ENCODE results near the gene MUC20.
"Not testable (repeated sequence)": the region's sequence is repeated elsewhere in the genome, so short reads cannot be mapped to it uniquely, and the experiment has no call there.

MUC20 gene

DNA sequence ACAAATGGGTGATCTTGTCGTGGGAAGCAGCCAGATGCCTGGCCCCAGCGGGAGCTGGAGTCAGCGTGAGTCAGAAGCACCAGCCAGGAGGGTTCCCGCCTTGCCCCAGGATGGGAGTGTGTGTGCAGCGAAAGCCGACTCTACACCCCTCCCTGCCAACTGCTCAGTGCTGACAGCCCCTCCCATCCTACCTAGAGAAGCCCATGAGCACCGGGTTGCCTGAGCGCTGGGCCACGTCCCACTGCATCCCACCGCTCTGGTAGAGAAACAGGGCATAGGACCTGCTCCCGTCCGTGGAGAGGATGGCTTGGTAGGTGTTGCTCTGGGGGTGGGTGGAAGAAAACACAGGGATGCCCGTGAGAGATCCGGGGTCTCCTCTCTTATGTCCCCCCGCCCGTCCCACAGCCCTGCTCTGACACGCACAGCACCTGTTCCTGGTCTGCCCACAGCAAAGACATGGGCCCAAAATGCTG, 48.1 kb downstream of the MUC20 start:
- TF ChIP-seq, protein P1, sequence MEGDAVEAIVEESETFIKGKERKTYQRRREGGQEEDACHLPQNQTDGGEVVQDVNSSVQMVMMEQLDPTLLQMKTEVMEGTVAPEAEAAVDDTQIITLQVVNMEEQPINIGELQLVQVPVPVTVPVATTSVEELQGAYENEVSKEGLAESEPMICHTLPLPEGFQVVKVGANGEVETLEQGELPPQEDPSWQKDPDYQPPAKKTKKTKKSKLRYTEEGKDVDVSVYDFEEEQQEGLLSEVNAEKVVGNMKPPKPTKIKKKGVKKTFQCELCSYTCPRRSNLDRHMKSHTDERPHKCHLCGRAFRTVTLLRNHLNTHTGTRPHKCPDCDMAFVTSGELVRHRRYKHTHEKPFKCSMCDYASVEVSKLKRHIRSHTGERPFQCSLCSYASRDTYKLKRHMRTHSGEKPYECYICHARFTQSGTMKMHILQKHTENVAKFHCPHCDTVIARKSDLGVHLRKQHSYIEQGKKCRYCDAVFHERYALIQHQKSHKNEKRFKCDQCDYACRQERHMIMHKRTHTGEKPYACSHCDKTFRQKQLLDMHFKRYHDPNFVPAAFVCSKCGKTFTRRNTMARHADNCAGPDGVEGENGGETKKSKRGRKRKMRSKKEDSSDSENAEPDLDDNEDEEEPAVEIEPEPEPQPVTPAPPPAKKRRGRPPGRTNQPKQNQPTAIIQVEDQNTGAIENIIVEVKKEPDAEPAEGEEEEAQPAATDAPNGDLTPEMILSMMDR (IDR thresholded peaks at IDR 0.05; ENCODE audit: insufficient read depth, low read length, poor library complexity, severe bottlenecking): no peak

DNA sequence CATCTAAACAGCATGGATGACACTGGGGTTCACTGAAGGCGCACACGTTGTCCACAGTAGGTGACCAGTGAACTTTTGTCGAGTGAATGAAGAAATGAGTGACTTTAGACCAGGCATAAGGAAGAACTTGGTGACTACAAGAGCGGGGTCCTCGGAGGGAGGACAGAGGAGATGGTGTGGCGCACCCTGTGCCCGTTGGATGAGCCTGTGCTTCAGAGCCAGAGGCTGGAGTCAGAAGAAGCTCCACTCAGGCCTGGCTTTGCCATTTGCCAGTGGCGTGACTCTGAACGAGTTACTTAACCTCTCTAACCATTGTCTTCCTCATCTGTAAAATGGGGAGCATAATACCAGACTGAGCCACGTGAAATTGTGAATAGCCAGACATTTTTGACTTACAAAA, 48.8 kb downstream of the MUC20 start:
- TF ChIP-seq, protein P1 (IDR thresholded peaks at IDR 0.05; ENCODE audit: insufficient read depth, low read length, poor library complexity, severe bottlenecking): no peak
- Histone ChIP-seq H3K4me3 (replicated peaks; ENCODE audit: low read depth, low read length) (no peak overlapping the region), H3K36me3 (ENCODE audit: control insufficient read depth, insufficient read depth, low read length) (no peaks in the 10 kb centered on the region), H3K27me3 (replicated peaks; ENCODE audit: control insufficient read depth, insufficient read depth, low read length) (no peaks in the 10 kb centered on the region)
- no peak for DNase-seq (ENCODE audit: extremely low read depth, insufficient read length)

More for the DNA sequence above, 48.1 kb downstream of the MUC20 start:
- H3K36me3 ChIP-seq (ENCODE audit: control insufficient read depth, insufficient read depth, low read length): no peaks in the 10 kb centered on the region
- no peak overlapping the region for H3K4me3 ChIP-seq (replicated peaks; ENCODE audit: low read depth, low read length)
- no peak for DNase-seq (ENCODE audit: extremely low read depth, insufficient read length)
- no peaks in the 10 kb centered on the region for H3K27me3 ChIP-seq (replicated peaks; ENCODE audit: control insufficient read depth, insufficient read depth, low read length)

DNA sequence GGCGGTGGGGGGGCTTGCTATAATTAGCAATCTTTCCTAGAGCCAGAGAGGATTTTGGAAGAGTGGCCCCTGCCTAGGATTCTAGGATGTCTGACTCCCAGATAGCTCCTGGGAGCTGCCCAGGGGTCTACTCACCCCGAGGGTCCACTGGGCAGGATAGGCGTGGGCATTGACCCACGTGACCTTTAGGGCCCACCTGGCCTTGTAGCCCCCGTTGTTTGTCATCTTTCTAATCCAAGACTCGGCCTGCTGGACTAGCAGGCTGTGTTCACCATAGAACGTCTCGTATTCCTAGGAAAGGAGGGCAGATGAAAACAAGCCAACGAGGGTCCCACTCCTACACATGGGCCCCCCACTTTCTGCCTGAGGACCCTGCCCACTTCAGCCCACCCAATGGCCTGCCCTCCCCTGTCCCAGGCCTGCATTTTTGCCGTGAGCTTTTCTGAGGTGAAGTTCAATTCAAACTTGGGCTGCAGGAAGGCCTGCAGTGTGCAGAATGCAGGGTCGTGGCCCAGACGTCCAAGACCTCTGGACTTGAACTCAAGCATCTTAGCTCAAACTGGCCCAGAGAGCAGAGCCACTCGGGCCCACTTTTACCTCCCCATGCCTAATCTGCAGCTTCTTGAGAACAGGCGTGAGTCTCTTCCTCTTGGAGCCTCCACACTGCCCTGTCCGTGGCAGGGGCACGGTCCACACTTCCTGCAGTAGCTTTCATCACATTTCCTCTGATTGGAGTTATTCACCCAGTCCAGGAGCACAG, 49.5 kb downstream of the MUC20 start:
- Histone ChIP-seq H3K4me3 (replicated peaks; ENCODE audit: low read depth, low read length) (no peak overlapping the region), H3K36me3 (ENCODE audit: control insufficient read depth, insufficient read depth, low read length) (no peaks in the 10 kb centered on the region), H3K27me3 (replicated peaks; ENCODE audit: control insufficient read depth, insufficient read depth, low read length) (no peaks in the 10 kb centered on the region)
- TF ChIP-seq, protein P1 (IDR thresholded peaks at IDR 0.05; ENCODE audit: insufficient read depth, low read length, poor library complexity, severe bottlenecking): no peak
- no peak for DNase-seq (ENCODE audit: extremely low read depth, insufficient read length)

DNA sequence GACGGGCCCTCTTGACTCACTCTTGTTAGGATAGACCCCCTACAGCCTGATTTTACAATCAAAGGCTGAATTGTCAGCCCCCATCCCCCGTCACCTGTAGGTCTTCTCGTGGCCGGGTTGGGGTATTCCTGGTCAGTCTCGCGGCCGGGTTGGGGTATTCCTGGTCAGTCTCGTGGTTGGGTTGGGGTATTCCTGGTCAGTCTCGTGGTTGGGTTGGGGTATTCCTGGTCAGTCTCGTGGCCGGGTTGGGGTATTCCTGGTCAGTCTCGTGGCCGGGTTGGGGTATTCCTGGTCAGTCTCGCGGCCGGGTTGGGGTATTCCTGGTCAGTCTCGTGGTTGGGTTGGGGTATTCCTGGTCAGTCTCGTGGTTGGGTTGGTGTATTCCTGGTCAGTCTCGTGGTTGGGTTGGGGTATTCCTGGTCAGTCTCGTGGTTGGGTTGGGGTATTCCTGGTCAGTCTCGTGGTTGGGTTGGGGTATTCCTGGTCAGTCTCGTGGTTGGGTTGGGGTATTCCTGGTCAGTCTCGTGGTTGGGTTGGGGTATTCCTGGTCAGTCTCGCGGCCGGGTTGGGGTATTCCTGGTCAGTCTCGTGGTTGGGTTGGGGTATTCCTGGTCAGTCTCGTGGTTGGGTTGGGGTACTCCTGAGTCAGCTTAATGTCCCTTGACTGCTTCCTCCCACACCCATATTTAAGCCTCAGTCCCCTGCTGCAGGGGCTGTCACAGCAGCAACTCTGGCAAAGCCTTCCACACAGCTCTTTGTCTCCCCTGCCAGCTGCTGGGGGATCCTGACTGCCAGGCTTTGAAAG, 50.3 kb downstream of the MUC20 start:
- H3K4me3 ChIP-seq (replicated peaks; ENCODE audit: low read depth, low read length); H3K27me3 ChIP-seq (replicated peaks; ENCODE audit: control insufficient read depth, insufficient read depth, low read length); DNase-seq (ENCODE audit: extremely low read depth, insufficient read length); H3K36me3 ChIP-seq (ENCODE audit: control insufficient read depth, insufficient read depth, low read length): not testable (repeated sequence)

DNA sequence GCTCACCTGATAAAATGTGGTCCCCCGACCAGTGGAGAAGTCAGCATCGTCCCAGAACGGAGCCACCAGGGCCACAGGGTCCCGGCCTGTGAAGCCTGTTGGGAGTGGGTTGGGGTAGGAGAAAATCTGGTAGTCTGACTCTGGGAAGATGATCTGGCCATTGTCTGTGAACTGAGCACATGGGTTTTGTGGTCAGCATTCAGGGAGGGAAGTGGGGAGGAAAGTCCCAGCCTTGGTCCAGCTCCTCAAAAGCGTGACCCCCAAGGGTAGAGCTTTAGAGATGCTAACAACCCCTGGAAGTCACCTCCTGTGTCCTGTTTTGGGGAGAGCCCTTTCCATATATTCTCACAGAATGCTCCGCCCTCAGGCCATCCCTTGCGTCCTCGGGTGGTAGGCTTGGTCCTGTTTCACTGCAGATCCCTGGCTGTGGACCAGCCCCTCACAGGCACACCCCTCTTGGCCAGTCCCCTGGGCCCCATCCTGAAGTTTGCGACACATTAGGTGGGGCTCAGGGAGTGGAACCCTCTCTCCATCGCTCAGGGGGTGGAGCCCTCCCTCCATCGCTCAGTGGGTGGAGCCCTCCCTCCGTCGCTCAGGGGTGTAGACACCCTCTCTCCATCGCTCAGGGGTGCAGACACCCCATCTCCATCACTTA, 51.0 kb downstream of the MUC20 start:
- H3K27me3 ChIP-seq (replicated peaks; ENCODE audit: control insufficient read depth, insufficient read depth, low read length): no peaks in the 10 kb centered on the region
- no peaks in the 10 kb centered on the region for H3K36me3 ChIP-seq (ENCODE audit: control insufficient read depth, insufficient read depth, low read length)
- TF ChIP-seq, protein P1 (IDR thresholded peaks at IDR 0.05; ENCODE audit: insufficient read depth, low read length, poor library complexity, severe bottlenecking): no peak
- no peak for DNase-seq (ENCODE audit: extremely low read depth, insufficient read length)
- no peak overlapping the region for H3K4me3 ChIP-seq (replicated peaks; ENCODE audit: low read depth, low read length)

Data from GM06990 (cell line).